KOPT-K1 (cell line): ENCODE measurements around the gene PDCD1LG2.

Source experiments
- H3K27ac ChIP-seq: fragments of 200-600 bp; sonication (generic); 2 replicates; pipeline ENCODE4 v1.5.1; 2016; ENCODE audit warnings: antibody characterized with exemption, mild to moderate bottlenecking, low read depth, low read length; ENCODE audit not compliant: poor library complexity, severe bottlenecking
- H3K36me3 ChIP-seq: fragments of 200-600 bp; sonication (generic); 2 replicates; pipeline ENCODE4 v1.5.1; 2017; ENCODE audit warnings: antibody characterized with exemption, mild to moderate bottlenecking, low read length, moderate library complexity; ENCODE audit not compliant: insufficient read depth
- H3K9me3 ChIP-seq: fragments of 200-600 bp; sonication (generic); 2 replicates; pipeline ENCODE4 v1.5.1; 2017; ENCODE audit warnings: antibody characterized with exemption, low read length, mild to moderate bottlenecking; ENCODE audit not compliant: insufficient read depth, poor library complexity, severe bottlenecking

The PDCD1LG2 gene

DNA sequence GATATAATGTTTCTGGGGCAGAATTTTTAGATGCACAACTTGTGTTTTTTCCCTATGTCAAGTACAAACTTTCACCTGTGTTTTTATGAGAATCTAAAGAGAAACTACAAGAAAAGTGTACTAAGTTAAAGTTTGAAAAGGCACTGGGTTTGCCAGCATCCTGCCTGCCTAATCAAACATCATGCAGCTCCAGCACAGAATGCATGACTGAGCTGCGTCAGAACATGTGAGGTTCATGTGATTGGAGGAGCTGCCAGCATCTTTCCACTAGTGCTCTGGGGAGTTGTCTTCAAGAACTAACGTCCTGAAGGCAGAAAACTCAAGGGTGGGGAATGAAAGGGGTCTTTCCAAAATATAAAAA, 72.5 kb downstream of the PDCD1LG2 start:
- Histone ChIP-seq H3K9me3 (no peaks in the 10 kb centered on the region), H3K27ac (no peak overlapping the region), H3K36me3 (no peaks in the 10 kb centered on the region)

DNA sequence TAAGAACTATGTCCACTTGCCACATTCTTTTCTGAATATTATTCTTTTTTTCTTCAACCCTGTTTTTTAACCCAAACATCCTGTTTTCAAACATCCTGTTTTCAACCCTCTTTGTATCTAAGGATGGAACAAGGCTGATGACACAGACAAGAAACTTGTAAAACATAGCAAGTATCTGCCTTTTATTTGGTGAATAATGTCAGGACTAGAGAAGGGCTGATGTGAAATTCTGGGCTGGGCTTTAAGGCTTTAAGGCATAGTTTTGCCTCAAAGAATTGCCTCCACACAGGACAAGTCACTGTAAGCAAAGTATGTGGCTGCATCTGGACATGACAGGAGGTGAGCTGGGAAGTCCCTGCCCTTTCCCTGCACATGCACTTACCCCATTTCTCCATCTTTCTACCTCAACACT, 76.1 kb downstream of the PDCD1LG2 start:
- Histone ChIP-seq H3K36me3 (no peaks in the 10 kb centered on the region), H3K9me3 (no peaks in the 10 kb centered on the region), H3K27ac (no peak overlapping the region)

DNA sequence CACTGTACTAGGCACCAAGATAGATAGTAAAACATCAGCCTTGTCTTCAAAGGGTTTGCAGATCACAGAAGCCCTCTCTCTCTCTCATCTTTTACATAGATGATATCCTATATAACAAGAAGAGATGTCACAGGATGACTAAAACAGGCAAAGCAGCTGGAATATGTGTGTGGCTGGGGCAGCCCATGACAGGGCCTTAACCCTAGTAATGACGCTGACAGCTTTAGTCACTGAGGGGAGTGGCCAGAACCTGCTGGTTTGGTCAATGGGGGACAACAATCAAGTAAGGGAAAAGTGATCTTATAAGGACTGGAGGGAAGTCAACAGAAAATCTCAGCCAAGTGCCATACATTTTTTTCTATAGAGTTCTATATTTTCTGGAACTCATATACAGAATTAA, 76.7 kb downstream of the PDCD1LG2 start:
- H3K27ac ChIP-seq, result no peak overlapping the region
- H3K36me3 ChIP-seq, result no peaks in the 10 kb centered on the region
- no peaks in the 10 kb centered on the region for H3K9me3 ChIP-seq

DNA sequence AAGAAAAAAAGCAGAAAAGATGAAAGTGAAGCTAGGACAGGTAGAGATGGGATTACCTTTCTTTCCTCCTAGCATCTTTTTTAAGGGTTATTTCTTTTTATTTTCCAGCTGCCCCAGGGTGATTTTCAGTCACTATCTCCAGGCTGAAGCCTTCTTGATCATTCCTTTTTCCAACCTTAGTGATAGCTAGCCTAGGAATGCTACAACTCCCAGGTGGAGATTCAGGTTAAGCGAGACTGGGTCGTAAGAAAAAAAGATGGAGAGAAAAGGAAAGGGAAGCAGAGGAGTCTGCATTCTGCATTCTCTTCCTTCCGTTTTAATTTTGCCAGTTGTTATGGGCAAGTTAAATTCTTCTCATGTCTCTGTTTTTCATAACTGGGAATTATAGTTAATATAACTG, 81.9 kb downstream of the PDCD1LG2 start:
- no peak overlapping the region for H3K27ac ChIP-seq

DNA sequence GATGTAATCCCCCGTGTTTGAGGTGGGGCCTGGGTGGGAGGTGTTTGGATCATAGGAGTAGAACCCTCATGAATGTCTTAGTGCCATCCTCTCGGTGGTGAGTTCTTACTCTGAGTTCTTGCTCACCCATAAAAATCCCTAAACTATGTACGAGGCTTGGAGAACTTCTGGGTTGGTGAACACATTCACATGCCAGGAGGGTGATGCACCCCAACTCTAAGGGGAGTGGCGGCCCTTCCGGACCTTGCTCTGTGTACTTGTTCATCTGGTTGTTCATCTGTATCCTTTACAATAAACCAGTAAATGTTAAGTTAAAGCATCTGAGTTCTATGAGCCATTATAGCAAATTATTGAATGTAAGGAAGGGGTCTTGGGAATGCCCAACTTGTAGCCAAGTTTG, 82.6 kb downstream of the PDCD1LG2 start:
- no peak overlapping the region for H3K27ac ChIP-seq
- no peaks in the 10 kb centered on the region for H3K36me3 ChIP-seq
- H3K9me3 ChIP-seq, result no peaks in the 10 kb centered on the region

More for the DNA sequence above, 81.9 kb downstream of the PDCD1LG2 start:
- Histone ChIP-seq H3K9me3 (no peaks in the 10 kb centered on the region), H3K36me3 (no peaks in the 10 kb centered on the region)

DNA sequence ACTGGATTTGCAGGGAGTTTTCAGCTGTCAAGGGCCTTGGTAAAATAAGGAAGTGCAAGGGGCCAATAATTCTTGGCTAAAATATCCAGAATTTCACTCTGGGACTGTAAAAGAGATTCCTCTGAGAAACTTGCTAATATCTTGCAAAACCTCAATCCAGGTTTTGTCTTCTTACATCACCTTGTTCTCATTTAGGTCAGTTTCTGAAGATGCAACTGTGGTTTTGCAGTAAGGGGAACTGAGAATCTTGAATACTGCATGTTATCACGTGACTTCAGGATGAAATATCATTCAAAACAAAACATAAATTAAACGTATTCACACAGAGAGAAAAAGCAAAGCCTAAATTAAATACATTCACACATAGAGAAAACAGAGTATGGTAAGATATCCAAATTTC, 83.6 kb downstream of the PDCD1LG2 start:
- H3K36me3 ChIP-seq, result no peaks in the 10 kb centered on the region
- no peak overlapping the region for H3K27ac ChIP-seq
- no peaks in the 10 kb centered on the region for H3K9me3 ChIP-seq

DNA sequence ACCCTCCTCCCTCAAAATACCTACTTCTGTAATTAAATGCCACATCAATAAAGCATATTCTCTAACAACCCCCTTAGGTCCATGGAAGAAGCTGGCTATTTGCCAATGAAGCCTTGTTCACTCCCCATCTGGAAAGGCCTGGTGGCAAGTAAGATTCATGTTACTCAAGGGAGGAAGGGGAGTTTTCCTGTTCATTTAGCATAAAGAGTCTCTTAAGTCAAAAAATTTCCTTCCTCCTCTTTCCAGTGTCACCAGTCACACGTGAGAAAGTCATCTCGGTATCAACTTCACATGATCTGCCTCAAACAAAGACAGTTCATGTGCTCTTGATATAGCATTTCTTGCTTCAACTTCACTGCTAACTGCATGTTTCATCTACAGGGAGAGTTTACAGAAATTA, 85.8 kb downstream of the PDCD1LG2 start:
- no peaks in the 10 kb centered on the region for H3K9me3 ChIP-seq
- H3K36me3 ChIP-seq, result no peaks in the 10 kb centered on the region
- no peak overlapping the region for H3K27ac ChIP-seq

DNA sequence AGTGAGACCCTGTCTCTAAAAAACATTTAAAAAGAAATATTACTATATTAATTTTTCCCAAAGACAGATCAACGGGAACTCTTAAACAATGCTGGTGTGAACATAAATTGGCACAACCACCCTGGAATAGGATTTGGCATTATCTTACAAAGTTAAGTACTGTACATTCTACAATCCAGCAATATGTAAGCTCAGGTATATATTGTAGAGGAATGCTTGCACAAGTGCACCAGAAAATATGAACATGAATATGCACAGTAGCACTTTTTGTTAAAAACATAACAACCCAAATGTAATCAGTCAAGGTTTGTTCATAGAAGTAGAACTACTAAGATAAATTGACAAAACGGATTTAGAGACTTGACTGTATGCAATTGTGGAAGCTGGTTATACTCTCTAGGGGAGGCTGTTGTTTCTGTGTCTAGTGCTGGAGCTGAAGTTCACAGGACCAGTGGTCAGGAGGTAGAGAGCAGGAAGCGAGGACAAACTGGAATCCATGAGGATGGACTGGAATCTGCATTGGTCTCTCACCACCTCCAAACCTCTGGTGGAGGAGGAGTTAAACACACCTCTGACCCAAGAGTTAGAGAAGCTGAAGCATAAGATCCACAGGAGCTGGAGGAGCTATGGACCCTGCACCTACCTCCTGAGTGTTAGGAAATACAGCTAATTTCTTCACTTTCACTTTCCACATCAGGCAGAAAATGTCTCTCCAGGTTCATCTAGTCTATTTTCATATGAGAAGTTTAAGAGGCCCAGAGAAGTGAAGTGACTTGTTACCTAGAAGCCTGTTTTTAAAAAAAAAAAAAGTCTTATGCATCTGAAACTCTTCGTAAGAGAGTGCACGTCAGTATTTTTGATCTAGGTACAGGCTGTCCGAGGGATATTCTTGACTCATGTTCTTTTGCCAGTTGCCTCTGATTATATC, 98.2 kb downstream of the PDCD1LG2 start:
- Histone ChIP-seq H3K36me3 (no peaks in the 10 kb centered on the region), H3K27ac (peak overlapping the region; percentile 40), H3K9me3 (no peaks in the 10 kb centered on the region)

DNA sequence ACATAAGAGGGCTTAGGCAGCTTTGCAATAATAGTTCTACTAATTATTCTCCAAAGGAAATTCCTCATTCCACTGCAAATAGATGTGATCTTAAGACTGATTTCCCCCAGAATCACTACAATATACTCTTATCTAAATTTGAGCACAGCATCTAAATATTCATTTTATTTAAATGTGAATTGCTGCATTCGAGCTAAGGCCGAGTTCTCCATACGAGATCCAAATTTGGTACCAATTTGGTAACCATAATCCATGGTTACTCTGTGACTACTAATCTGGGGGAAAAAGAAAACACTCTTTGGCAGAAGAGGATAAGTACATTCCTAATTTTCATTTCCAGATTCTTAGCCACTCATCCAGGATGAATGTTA, 98.9 kb downstream of the PDCD1LG2 start:
- Histone ChIP-seq H3K9me3 (no peaks in the 10 kb centered on the region), H3K36me3 (no peaks in the 10 kb centered on the region), H3K27ac (no peak overlapping the region)

DNA sequence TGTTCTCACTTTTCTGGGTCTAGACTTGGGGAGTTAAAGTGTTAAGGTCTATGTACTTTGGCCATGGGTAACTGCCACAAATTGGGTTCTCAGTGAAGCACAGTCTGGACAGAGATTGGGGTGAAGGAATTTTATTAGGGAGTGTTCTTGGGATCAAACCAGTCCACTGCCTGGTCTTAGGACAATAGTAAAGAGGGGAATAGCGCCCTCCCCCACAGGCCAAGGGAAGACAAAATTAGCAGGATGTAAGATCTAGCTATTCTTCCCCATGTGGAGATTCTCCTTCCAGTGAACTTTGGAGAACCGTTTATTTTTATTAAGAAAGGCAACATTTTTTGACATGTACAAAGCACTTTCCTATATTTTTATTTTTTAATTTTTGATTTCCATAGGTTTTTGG, 100.2 kb downstream of the PDCD1LG2 start:
- H3K36me3 ChIP-seq, result no peaks in the 10 kb centered on the region
- H3K9me3 ChIP-seq, result no peaks in the 10 kb centered on the region
- H3K27ac ChIP-seq, result no peak overlapping the region

DNA sequence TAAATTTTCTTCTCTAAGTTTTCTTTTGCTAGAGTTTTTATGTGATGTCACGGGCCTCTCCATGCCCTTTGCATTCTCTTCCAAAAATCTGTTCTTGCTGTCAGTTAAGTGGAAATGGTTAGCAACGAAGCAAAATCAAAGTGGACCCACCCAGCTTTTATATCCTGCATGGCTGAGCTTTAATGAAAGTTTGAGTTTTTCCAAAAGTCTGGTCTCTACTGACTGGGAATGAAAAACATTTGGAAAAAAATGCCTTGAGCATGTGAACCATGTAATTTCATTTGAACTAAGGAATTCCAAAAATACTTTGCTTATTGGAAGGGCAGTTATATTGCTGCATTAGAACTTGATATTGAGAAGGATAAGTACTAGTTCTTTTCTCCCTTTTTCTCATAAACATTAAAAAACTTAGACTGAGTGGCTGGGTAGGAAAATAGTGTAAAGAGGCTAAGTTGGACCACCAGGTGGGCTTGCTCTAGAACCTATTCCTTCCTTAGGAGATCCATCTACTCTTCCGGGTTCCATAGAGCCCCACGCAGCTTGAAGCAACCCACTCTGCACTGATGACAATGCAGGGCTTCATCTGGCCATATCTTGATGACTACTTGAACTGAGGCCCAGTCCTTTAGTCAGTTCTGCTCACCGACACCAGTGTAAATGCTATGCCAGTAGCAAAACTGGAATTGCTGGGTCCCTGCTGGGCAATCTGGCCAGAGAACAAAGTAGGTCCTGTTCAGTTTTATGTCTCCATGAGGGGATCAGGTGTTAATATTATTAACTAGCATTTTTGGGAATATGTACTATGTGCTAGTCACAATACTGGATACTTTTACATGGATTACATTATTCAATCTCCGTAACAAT, 101.2 kb downstream of the PDCD1LG2 start:
- no peaks in the 10 kb centered on the region for H3K9me3 ChIP-seq
- H3K27ac ChIP-seq, result no peak overlapping the region
- H3K36me3 ChIP-seq, result no peaks in the 10 kb centered on the region

DNA sequence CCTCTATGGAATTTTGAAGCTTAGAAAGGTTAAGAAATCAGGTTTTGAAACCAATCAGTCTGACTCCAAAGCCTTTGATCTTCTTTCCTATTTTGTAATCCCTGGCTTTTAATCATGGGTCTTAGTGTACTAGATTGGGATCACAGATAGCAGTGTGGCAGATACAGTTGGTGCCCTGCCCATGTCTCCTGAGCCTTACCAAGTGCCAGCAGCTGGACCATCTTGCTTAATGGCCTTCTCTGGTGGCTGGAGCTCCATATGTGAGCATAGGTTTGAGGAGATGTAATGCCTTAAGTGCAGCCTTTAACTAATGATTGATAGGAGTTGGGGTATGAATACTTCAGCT, 101.8 kb downstream of the PDCD1LG2 start:
- Histone ChIP-seq H3K9me3 (no peaks in the 10 kb centered on the region), H3K36me3 (no peaks in the 10 kb centered on the region), H3K27ac (no peak overlapping the region)

DNA sequence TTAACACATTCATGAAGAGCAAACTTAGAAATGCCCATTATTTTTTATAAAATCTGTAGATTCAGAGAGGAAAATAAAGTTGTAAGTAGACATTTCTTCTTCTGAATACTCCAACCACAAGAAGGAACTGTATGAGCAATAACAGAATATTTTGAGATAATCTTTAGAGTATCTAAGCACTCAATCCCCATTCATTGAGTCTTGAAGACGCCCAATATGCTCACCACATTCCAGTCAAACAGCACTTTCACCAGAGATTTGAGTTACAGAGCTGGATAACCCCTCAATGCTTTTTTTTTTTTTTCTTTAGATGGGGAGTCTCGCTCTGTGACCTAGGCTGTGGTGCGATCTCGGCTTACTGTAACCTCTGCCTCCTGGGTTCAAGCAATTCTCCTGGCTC, 103.9 kb downstream of the PDCD1LG2 start:
- Histone ChIP-seq H3K9me3 (no peaks in the 10 kb centered on the region), H3K36me3 (no peaks in the 10 kb centered on the region), H3K27ac (no peak overlapping the region)

DNA sequence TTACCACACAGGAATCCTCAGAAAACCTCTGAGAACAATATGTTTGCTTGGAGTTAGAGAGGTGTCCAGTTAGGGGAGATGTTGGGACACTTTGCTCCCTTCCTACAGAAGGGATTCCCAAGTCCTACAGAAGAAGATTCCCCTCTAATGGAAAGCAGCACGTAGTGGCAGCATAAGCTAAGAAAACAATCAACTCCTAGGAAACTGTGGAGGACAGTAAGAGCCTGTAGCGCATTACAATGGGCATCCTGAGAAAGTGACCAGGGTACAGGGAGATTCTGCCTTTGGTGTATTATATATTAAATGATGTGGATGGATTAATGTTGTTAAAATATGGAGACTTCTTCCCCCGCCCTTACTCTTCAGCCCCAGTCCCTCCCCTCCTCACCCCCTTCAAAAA, 104.7 kb downstream of the PDCD1LG2 start:
- Histone ChIP-seq H3K27ac (no peak overlapping the region), H3K9me3 (no peaks in the 10 kb centered on the region), H3K36me3 (no peaks in the 10 kb centered on the region)

DNA sequence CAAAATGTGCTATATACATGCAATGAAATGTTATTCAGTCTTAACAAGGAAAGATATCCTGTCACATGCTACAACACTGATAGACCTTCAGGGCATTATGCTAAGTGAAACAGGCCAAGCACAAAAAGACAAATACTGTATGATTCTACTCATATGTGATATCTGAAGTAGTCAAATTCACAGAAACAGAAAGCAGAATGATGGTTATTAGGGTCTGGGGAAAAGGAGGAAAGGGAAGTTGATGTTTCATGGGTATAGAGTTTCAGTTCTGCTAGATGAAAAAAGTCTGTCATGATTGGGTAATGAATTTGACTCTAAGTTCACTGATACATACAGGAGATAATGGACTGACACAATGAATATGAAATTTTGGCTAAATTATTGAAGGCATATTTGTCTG, 107.4 kb downstream of the PDCD1LG2 start:
- Histone ChIP-seq H3K36me3 (no peaks in the 10 kb centered on the region; the same call in 1 of the 2 replicates), H3K27ac (no peak overlapping the region), H3K9me3 (no peaks in the 10 kb centered on the region)
